HS-27A (cell line): ENCODE measurements around the gene GDF3.
"Not testable (repeated sequence)": the region's sequence is repeated elsewhere in the genome, so short reads cannot be mapped to it uniquely, and the experiment has no call there.

ENCODE experiments used
- DNase-seq: peaks from one replicate; pipeline ENCODE4 v3.0.0-alpha.2; 2012; ENCODE audit warnings: low read depth, missing footprints

GDF3 gene

GRCh38 chr12:7695566-7696197, at the start of gene GDF3:
TSS of gene GDF3 (minus strand) at chr12:7695775. CDS start at chr12:7695728, 47 bp downstream.
- no peak for DNase-seq

DNA sequence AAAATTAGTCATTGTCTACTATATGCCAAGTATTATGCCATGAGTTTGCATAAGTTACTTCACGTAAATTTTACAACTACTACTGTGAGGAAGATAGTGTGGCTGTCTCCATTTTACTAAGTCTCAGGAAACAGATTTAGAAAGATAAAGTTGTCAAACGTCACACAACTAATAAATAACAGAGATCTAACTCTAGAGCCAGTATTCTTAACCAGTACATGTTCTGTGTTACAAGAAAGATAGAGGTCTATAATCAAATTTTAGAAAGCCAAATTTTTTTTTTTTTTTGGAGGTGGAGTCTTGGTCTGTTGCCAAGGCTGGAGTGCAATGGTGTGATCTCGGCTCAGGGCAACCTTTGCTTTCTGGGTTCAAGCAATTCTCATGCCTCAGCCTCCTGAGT, 37.4 kb upstream of the GDF3 start:
- no peak for DNase-seq

- no peak for DNase-seq
Observed at GRCh38 chr12:7731486-7731885, 35.9 kb upstream of the GDF3 start.

DNA sequence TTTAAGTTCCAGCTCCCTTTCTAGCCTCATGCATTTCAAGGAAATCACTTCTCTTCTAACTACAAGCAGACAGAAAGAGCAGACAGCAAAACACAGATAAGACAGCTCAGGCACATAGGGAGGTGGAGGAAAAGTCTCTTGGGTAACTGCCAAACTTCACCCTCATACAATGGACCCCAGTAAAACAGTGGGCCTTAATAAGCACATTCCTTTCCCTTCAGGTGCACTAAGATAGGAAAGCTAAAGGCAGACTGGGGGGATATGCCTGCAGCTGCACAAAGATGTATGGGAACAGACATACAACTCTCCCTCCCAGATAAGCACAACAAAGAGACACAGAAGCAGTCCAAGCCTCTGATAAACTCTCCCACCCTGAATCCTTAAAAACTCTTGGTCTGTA, 35.4 kb upstream of the GDF3 start:
- not testable (repeated sequence) for DNase-seq

- no peak for DNase-seq
Observed at GRCh38 chr12:7729746-7730145, 34.2 kb upstream of the GDF3 start.

GRCh38 chr12:7723926-7724325, 28.4 kb upstream of the GDF3 start:
- no peak for DNase-seq

DNA sequence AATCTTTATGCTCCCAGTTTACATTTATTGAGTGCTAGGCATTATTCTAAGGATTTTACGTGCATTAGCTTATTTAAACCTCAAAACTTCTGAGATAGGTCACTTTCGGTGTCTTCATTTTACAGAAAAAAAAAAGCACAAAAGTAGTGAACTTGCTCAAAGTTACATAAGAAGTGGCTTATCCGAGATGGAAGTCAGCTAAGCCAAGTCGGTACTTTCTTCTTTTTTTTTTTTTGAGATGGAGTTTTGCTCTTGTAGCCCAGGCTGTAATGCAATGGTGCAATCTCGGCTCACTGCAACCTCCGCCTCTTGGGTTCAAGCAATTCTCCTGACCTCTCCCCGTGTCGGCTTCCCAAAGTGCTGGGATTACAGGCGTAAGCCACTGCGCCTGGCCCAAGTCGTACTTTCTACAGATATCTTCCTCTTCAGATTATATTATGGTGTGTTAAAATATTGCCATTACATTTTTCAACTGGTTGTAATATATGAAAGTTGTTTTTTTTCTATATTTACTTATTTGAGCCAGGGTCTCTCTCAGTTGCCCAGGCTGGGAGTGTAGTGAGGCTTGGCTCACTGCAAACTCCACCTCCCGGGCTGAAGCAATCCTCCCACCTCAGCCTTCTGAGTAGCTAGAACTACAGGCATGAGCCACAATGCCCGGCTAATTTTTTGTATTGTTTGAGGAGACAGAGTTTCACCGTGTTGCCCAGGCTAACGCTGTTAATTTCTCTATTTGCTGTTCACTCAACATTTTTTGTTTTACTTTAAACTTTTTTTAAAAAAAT, 24.6 kb upstream of the GDF3 start:
- no peak for DNase-seq

DNA sequence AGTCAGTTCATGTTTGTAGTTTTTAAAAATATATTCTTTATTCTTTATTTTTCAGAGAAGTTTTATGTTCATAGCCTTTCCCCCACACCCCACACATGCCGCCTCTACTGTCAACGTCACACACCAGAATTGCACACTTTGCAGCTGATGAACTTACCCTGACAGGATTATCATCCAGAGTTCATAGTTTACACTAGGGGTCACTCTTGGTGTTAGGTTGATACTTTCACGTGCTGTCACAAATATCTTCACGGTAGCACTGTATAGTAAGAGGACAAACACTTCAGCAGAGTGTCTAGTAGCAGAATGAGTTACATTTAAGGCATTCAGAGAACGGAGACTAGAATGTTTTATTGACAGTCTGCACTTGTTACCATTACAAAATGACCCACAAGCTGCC, 20.8 kb upstream of the GDF3 start:
- peak; percentile 22 for DNase-seq

- no peak for DNase-seq
Observed at GRCh38 chr12:7712841-7713442, 17.4 kb upstream of the GDF3 start.

DNA sequence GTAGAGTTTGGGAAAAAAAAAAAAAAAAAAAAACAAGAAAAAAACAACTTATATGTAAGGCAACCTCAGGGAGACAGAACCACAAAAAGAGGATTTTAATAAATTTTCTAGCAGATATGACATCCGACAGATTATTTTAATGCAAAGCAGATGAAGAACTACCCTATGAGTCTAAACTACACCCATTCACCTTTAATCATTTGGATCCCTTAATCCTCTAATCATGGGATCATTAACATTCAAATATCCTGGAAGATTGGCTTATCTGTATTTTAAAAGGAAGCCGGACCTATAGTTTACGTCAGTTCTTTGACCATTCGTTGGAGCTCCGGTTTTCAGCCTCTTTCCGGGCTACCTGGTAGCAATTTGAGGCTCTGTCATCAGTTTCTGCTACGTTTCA, 15.6 kb upstream of the GDF3 start, which contains the start of gene DPPA3:
DPPA3 (plus strand) TSS at position 301 of the 400 bp plus-strand sequence. CDS start 138 bp downstream, outside the sequence.
- no peak for DNase-seq

GRCh38 chr12:7709969-7710675, 14.5 kb upstream of the GDF3 start:
- no peak for DNase-seq

DNA sequence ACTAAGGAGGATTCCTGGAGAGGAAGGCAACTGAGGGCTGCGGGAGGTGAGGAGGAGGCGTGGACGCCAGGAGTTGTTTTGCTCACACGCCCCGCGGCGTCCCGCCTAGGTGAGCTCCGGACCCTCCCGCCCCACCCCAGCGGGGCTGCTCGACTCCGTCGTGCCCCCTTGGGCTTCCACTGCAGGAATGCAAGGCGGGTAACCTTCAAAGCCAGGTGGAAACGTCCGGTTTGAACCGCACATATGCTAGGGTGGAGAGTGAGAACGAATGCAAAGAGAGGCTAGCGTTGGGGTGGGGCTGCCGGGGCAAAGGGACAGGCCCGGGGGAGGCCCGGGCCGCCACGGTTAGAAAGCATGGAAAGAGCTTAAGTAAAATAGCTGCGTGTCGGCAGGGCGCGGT, 10.3 kb upstream of the GDF3 start:
- no peak for DNase-seq

- DNase-seq = no peak
Observed at GRCh38 chr12:7695237-7695560, 376 bp downstream of the GDF3 start.

DNA sequence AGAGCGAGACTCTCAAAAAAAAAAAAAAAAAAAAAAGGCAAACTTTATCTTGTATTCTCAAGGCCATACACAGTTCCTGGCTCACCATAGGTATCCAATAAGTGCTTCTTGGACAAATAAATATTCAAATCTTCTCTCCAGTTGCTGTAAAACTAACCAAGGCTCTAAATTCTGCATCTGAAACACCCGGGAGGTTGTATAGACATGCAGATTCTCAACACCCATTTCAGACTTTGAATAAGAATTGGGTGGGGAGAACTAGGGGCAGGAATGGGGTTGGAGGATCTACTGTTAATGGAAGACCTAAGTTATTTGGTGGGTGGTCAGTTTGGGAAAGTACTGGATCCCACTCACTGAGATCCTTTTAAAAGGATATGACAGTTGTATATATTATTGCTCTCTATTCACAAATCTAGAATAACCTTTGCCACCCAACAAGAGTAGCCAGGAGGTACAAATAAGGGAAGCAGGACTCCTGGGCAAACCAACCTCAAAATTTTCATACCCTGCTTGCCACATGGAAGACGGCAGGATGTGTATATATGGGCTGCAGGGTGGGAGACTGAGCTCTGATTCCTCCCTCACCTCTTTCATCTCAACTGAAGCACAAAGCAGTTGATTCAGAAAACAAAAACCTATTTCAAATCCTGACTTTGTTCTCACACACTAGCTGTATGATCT, 879 bp downstream of the GDF3 start:
- no peak for DNase-seq

DNA sequence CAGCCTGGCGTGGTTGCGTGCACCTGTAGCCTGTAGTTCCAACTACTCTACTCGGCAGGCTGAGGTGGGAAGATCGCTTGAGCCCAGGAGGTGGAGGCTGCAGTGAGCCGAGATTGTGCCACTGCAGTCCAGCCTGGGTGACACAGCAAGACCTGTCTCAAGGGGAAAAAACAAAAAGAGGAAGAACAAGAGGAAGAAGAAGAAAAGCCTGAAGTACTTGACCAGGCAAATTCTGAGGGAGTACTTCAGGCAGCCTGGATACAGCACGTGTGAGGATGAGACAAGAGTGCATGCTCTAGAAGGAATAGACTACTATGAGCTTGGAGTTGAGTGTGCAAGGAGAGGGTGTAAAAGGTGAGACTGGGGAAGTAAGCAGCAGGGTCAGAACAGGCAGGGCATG, 1.8 kb downstream of the GDF3 start:
- DNase-seq = no peak

GRCh38 chr12:7681535-7681934, 14.0 kb downstream of the GDF3 start:
- no peak for DNase-seq

DNA sequence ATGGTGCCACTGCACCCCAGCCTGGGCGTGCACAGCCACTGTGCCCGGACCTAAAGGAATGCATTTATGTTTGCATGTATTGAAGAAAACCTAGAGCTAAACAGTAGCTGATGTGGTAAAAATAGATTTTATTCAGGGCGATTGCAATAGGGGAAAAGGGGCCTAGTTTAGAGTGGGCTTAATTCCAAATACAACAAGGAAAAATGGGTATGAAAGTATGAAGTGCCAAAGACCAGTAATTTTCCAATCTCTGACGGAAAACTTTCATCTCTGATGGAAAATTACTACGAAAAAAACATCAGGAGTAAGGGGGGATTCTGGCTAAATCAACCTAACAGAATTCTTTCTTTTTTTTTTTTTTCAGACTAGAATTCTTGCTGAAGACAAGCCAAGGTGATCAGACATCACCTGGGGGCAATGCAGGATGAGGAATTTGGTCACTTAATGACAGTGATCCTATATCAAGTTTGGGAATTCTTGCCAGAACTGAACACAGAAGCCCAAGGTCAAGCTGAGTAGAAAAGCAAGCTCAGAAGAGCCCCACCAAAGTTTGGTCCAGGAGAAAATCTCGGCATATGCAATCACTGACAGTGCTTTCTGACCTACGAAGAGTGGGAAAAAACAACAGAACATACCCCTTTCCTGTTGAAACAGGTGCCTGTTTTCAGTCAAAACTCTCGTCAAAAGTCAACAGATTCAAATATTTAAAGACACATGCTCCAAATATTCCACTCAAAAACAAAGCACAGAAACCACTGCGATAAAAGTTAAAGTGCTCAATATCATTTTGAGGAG, 16.1 kb downstream of the GDF3 start:
- no peak for DNase-seq

- no peak for DNase-seq
Observed at GRCh38 chr12:7678744-7679143, 16.8 kb downstream of the GDF3 start.

DNA sequence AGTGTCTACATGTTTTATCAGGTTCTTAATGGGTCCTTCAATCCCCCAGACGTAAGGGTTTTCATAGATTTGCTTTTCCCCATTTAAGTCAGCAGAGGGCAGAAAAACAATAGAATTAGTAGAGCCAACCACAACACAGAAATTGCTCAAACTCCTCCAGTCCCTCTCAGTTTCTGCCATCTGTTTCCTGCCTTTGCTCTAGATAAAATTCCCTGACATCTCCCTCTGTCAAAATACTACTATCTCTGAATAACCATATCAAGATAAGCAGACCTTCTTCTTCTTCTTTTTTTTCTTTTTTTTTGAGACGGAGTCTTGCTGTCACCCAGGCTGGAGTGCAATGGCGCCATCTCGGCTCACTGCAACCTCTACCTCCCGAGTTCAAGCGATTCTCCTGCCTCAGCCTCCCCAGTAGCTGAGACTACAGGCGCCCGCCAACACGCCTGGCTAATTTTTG, 18.1 kb downstream of the GDF3 start:
- DNase-seq = not testable (repeated sequence)

GRCh38 chr12:7675455-7675854, 20.1 kb downstream of the GDF3 start:
- not testable (repeated sequence) for DNase-seq

DNA sequence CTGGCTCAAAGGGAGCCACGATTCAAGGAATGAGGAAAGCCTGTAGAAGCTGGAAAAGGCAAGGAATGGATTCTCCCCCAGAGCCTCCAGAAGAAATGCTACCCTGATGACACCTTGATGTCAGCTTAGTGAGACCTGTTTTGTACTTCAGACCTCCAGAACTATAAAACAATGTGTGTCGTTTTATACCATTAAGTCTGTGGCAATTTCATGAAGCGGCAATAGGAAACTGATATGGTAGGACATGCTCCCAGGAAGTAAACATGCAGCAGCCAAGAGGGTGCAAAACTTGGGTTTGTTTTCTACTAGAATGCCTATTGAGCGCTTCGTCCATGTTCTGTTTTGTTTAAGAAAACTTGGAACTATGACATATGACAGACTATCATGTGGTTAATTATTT, 27.4 kb downstream of the GDF3 start:
- no peak for DNase-seq
